PC-9 (cell line): Measurements from ENCODE around the gene PTPRT. TPM values are rescaled to one million over a fixed set of nuclear protein-coding genes. Genes with fewer than 3 reads are reported as not detected.

Experiments
- BruUV-seq: library from RNA; stranded (reverse); fragments of 400-500 nt; replicated peaks from 2 replicates; lab custom pipeline; 2021; lab: Mats Ljungman, UMichigan
- CTCF ChIA-PET: fragments of 300-600 bp; sonication (Branson Sonifier 250); formaldehyde crosslinking; loops from one replicate; lab custom pipeline; 2022; ENCODE audit warnings: antibody characterized with exemption; lab: Charles Lee
- POLR2A ChIA-PET: fragments of 300-600 bp; sonication (Branson Sonifier 250); formaldehyde crosslinking; loops from one replicate; lab custom pipeline; 2022; ENCODE audit warnings: antibody characterized with exemption; ENCODE audit not compliant: unreplicated experiment; lab: Charles Lee
- DNase-seq, 2 experiments: peaks; one replicate each; pipeline versions ENCODE4 v3.0.0 to v3.0.0-alpha.2; 2015 to 2022; ENCODE audit warnings: mixed read lengths in 1 of 2
- H2AFZ ChIP-seq: fragments of 200-600 bp; sonication (generic); 2 replicates; pipeline ENCODE4 v1.8.1; 2017; ENCODE audit warnings: antibody characterized with exemption
- H3F3A ChIP-seq: fragments of 200-600 bp; sonication (generic); 2 replicates; pipeline ENCODE4 v1.8.1; 2017; ENCODE audit warnings: antibody characterized with exemption, mild to moderate bottlenecking, low read depth; ENCODE audit not compliant: insufficient read depth
- H3K27ac ChIP-seq: fragments of 200-600 bp; sonication (generic); 2 replicates; pipeline ENCODE4 v1.6.1; 2016; ENCODE audit warnings: mixed run types
- H3K27me3 ChIP-seq: fragments of 200-600 bp; sonication (generic); 2 replicates; pipeline ENCODE4 v1.6.1; 2016; ENCODE audit warnings: low read depth, mixed run types; ENCODE audit not compliant: insufficient read depth
- H3K36me3 ChIP-seq: fragments of 200-600 bp; sonication (generic); 2 replicates; pipeline ENCODE4 v1.6.1; 2016; ENCODE audit warnings: low read depth, mixed run types
- H3K4me1 ChIP-seq: fragments of 200-600 bp; sonication (generic); replicated peaks from 2 replicates; pipeline ENCODE4 v1.6.1; 2016; ENCODE audit warnings: mixed run types; ENCODE audit not compliant: insufficient read depth
- H3K4me2 ChIP-seq: fragments of 200-600 bp; sonication (generic); 2 replicates; pipeline ENCODE4 v1.6.1; 2017; ENCODE audit warnings: mixed run types
- H3K4me3 ChIP-seq: fragments of 200-600 bp; sonication (generic); 2 replicates; pipeline ENCODE4 v1.6.1; 2016; ENCODE audit warnings: mixed run types
- H3K79me2 ChIP-seq: fragments of 200-600 bp; sonication (generic); 2 replicates; pipeline ENCODE4 v1.6.1; 2017; ENCODE audit warnings: low read depth, mixed run types
- H3K9me2 ChIP-seq: fragments of 200-600 bp; sonication (generic); 2 replicates; pipeline ENCODE4 v1.8.1; 2017; ENCODE audit warnings: mild to moderate bottlenecking; ENCODE audit not compliant: insufficient read depth
- H3K9me3 ChIP-seq: fragments of 200-600 bp; sonication (generic); 2 replicates; pipeline ENCODE4 v1.8.1; 2016; ENCODE audit warnings: low read depth; ENCODE audit not compliant: insufficient read depth
- H4K20me1 ChIP-seq: fragments of 200-600 bp; sonication (generic); 2 replicates; pipeline ENCODE4 v1.8.1; 2017; ENCODE audit not compliant: insufficient read depth
- CTCF ChIP-seq: fragments of 200-600 bp; sonication (generic); conservative IDR thresholded peaks from 2 replicates; pipeline ENCODE4 v1.6.1; 2017; ENCODE audit warnings: mixed run types, antibody characterized with exemption, mild to moderate bottlenecking, moderate library complexity
- EZH2 ChIP-seq: fragments of 200-600 bp; sonication (generic); IDR thresholded peaks from 2 replicates; pipeline ENCODE4 v1.8.0; 2017; ENCODE audit warnings: antibody characterized with exemption, low read depth
- intact Hi-C: fragments of 100-400 bp; cut with micrococcal nuclease; formaldehyde crosslinking; loops from one replicate; pipeline ENCODE4 v1.10.0; 2022; ENCODE audit not compliant: unreplicated experiment
- total RNA-seq: library from RNA; stranded (reverse); gene quantifications from 2 replicates; pipeline ENCODE4 v1.2.3, GENCODE V29; 2021

The PTPRT gene
- total RNA-seq, 1 experiment from 2014 or later = not detected

DNA sequence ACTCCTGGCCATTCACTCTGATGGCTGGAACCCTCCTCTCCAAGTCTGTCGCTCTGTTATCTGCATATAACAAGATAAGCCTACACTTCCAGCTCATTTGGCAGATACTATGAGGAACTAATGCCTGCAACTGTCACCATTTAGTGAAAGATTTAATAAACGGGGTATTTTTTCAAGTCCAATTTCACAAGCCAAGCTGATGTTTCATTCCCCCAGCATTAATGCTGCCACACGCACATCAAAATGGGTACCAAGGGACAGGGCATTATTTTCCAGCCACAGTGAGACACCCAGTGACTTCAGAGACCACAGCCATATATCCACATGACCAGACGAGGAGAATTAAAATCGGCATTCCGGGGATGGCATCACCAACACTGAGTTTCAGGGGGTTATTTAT lies 175.5 kb downstream of the PTPRT start:
- H3K27ac ChIP-seq = no peak overlapping the region
- no peak overlapping the region for H2AFZ ChIP-seq
- no TSS peak for BruUV-seq
- intact Hi-C loops = no loop called here
- no peaks in the 10 kb centered on the region for H3F3A ChIP-seq
- H3K79me2 ChIP-seq = no peaks in the 10 kb centered on the region
- H3K4me3 ChIP-seq = no peak overlapping the region
- CTCF ChIA-PET = no interaction called here
- no peaks in the 10 kb centered on the region for H3K36me3 ChIP-seq
- no peak overlapping the region for H3K4me2 ChIP-seq
- DNase-seq = no peak
- no peaks in the 10 kb centered on the region for H4K20me1 ChIP-seq
- TF ChIP-seq EZH2 (no peak), CTCF (no peak)
- H3K27me3 ChIP-seq = peaks cover 26% of the 10 kb centered on the region
- H3K4me1 ChIP-seq = no peaks in the 10 kb centered on the region
- POLR2A ChIA-PET = no interaction called here
- H3K9me2 ChIP-seq = no peaks in the 10 kb centered on the region
- no peaks in the 10 kb centered on the region for H3K9me3 ChIP-seq

DNA sequence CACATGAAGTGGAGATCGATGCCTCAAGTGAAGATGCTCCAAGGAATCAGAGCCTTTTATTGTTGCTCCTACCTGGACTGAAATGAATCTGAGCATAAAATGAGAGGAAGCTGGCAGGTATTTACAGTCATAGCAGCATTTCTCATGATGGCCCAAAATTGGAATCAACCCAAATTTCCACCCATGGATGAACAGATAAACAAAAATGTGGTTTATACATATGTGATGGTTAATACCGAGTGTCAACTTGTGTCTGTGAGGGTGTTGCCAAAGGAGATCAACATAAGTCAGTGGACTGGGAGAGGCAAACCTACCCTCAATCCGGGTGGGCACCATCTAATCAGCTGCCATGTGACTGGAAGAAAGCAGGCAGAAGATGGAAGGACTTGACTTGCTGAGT lies 178.2 kb downstream of the PTPRT start:
- DNase-seq = no peak
- H3K27ac ChIP-seq = no peak overlapping the region
- H3K4me3 ChIP-seq = no peak overlapping the region
- no peaks in the 10 kb centered on the region for H3K9me3 ChIP-seq
- ChIA-PET CTCF (no interaction called here), POLR2A (no interaction called here)
- H3K27me3 ChIP-seq = peaks cover 33% of the 10 kb centered on the region
- H3K9me2 ChIP-seq = no peaks in the 10 kb centered on the region
- no peaks in the 10 kb centered on the region for H3K4me1 ChIP-seq
- H4K20me1 ChIP-seq = no peaks in the 10 kb centered on the region
- no TSS peak for BruUV-seq
- no peaks in the 10 kb centered on the region for H3F3A ChIP-seq
- H2AFZ ChIP-seq = no peak overlapping the region
- H3K79me2 ChIP-seq = no peaks in the 10 kb centered on the region
- no peaks in the 10 kb centered on the region for H3K36me3 ChIP-seq
- no peak for TF ChIP-seq EZH2
- TF ChIP-seq CTCF = no peak
- no peak overlapping the region for H3K4me2 ChIP-seq
- intact Hi-C loops = no loop called here

GRCh38 chr20:43009532-43009931 lies 180.2 kb downstream of the PTPRT start:
- intact Hi-C loops = no loop called here
- TF ChIP-seq EZH2 = no peak
- TF ChIP-seq CTCF = no peak

More at GRCh38 chr20:43009532-43009931, 180.2 kb downstream of the PTPRT start:
- Histone ChIP-seq H3K9me3 (no peaks in the 10 kb centered on the region), H3K79me2 (no peaks in the 10 kb centered on the region), H3K4me1 (no peaks in the 10 kb centered on the region), H3K27ac (no peak overlapping the region), H3K36me3 (no peaks in the 10 kb centered on the region), H3K27me3 (peaks cover 38% of the 10 kb centered on the region), H4K20me1 (no peaks in the 10 kb centered on the region), H3K9me2 (no peaks in the 10 kb centered on the region), H3F3A (no peaks in the 10 kb centered on the region), H2AFZ (no peak overlapping the region), H3K4me2 (no peak overlapping the region), H3K4me3 (no peak overlapping the region)
- CTCF ChIA-PET = interaction anchor here (0.5 kb wide), 1 partner anchor 1277 kb away, joined by 3 read pairs; no protein-coding TSS in a partner anchor
- POLR2A ChIA-PET = no interaction called here
- BruUV-seq = no TSS peak
- DNase-seq = no peak
